A673 (cell line): ENCODE results near the gene ZYG11A. TPM values are rescaled to one million over a fixed set of nuclear protein-coding genes. Genes with fewer than 3 reads are reported as not detected.

Source experiments
- BruUV-seq: library from RNA; stranded (reverse); fragments of 400-500 nt; replicated peaks from 2 replicates; lab custom pipeline; 2021; lab: Mats Ljungman, UMichigan
- CTCF ChIA-PET: fragments of 300-600 bp; sonication (Branson Sonifier 250); formaldehyde crosslinking; loops from one replicate; lab custom pipeline; 2022; ENCODE audit warnings: antibody characterized with exemption; lab: Charles Lee
- POLR2A ChIA-PET: fragments of 300-600 bp; sonication (Branson Sonifier 250); formaldehyde crosslinking; loops from one replicate; lab custom pipeline; 2022; ENCODE audit warnings: antibody characterized with exemption; ENCODE audit not compliant: low non-redundant PET; lab: Charles Lee
- DNase-seq: peaks from one replicate; pipeline ENCODE4 v3.0.0-alpha.2; 2015; ENCODE audit warnings: low spot score
- H3K27ac ChIP-seq: fragments of 200-600 bp; sonication (generic); 2 replicates; pipeline ENCODE4 v1.5.1; 2016; ENCODE audit warnings: mixed run types, low read depth, mild to moderate bottlenecking, mixed read lengths, antibody characterized with exemption, low read length; ENCODE audit not compliant: poor library complexity, severe bottlenecking
- H3K27me3 ChIP-seq: fragments of 200-600 bp; sonication (generic); replicated peaks from 2 replicates; pipeline ENCODE4 v1.6.1; 2017; ENCODE audit warnings: mixed run types, low read depth, mild to moderate bottlenecking, mixed read lengths, antibody characterized with exemption, low read length; ENCODE audit not compliant: insufficient read depth, poor library complexity
- H3K36me3 ChIP-seq: fragments of 200-600 bp; sonication (generic); 2 replicates; pipeline ENCODE4 v1.6.1; 2016; ENCODE audit warnings: mixed run types, mild to moderate bottlenecking, mixed read lengths, antibody characterized with exemption, low read length; ENCODE audit not compliant: insufficient read depth, poor library complexity, severe bottlenecking
- H3K4me1 ChIP-seq: fragments of 200-600 bp; sonication (generic); 2 replicates; pipeline ENCODE4 v1.6.1; 2017; ENCODE audit warnings: mixed run types, mild to moderate bottlenecking, mixed read lengths, antibody characterized with exemption, low read length; ENCODE audit not compliant: insufficient read depth, poor library complexity, severe bottlenecking
- H3K4me3 ChIP-seq: fragments of 200-600 bp; sonication (generic); 2 replicates; pipeline ENCODE4 v1.5.1; 2016; ENCODE audit warnings: low read depth, mixed run types, mild to moderate bottlenecking, mixed read lengths, low read length; ENCODE audit not compliant: poor library complexity, severe bottlenecking
- H3K9me3 ChIP-seq: fragments of 200-600 bp; sonication (generic); 2 replicates; pipeline ENCODE4 v1.6.1; 2016; ENCODE audit warnings: mixed run types, low read depth, mild to moderate bottlenecking, mixed read lengths, antibody characterized with exemption, low read length; ENCODE audit not compliant: poor library complexity, severe bottlenecking
- CTCF ChIP-seq: fragments of 300-800, 200-600 bp; sonication (generic); conservative IDR thresholded peaks from 2 replicates; pipeline ENCODE4 v1.5.1; 2017; ENCODE audit warnings: low read depth, mild to moderate bottlenecking, antibody characterized with exemption, low read length, moderate library complexity, mixed read lengths
- EZH2 ChIP-seq: fragments of 200-600 bp; sonication (generic); IDR thresholded peaks from 2 replicates; pipeline ENCODE4 v1.6.1; 2017; ENCODE audit warnings: borderline replicate concordance, low read depth, mild to moderate bottlenecking, mixed read lengths, antibody characterized with exemption, low read length; ENCODE audit not compliant: poor library complexity, severe bottlenecking
- intact Hi-C: fragments of 100-400 bp; cut with micrococcal nuclease; formaldehyde crosslinking; loops from one replicate; pipeline ENCODE4 v1.10.0; 2022; ENCODE audit not compliant: unreplicated experiment
- total RNA-seq: library from RNA; stranded (reverse); gene quantifications from 2 replicates; pipeline ENCODE4 v1.2.3, GENCODE V29; 2021

ZYG11A gene
- total RNA-seq, 1 experiment from 2014 or later: 0.17 TPM

GRCh38 chr1:52929019-52929418 lies 86.5 kb downstream of the ZYG11A start:
- no peaks in the 10 kb centered on the region for H3K36me3 ChIP-seq

GRCh38 chr1:52937433-52938182 lies 95.0 kb downstream of the ZYG11A start:
- ChIA-PET CTCF (no interaction called here), POLR2A (interaction anchor here (0.6 kb wide), 1 partner anchor 276 kb away, joined by 4 read pairs; no protein-coding TSS in a partner anchor)
- TF ChIP-seq EZH2: no peak
- TF ChIP-seq CTCF: no peak
- no peaks in the 10 kb centered on the region for H3K36me3 ChIP-seq
- H3K4me3 ChIP-seq: no peak overlapping the region
- no peaks in the 10 kb centered on the region for H3K27me3 ChIP-seq
- peak overlapping the region; percentile 28 for H3K27ac ChIP-seq
- no TSS peak for BruUV-seq
- DNase-seq: no peak
- intact Hi-C loops: no loop called here
- H3K4me1 ChIP-seq: peaks cover 8% of the 10 kb centered on the region
- H3K9me3 ChIP-seq: no peaks in the 10 kb centered on the region

More at GRCh38 chr1:52929019-52929418, 86.5 kb downstream of the ZYG11A start:
- TF ChIP-seq CTCF (no peak), EZH2 (no peak)
- ChIA-PET CTCF (no interaction called here), POLR2A (no interaction called here)
- Histone ChIP-seq H3K9me3 (no peaks in the 10 kb centered on the region), H3K27me3 (no peaks in the 10 kb centered on the region), H3K27ac (no peak overlapping the region), H3K4me3 (no peak overlapping the region), H3K4me1 (peaks cover 8% of the 10 kb centered on the region)
- no peak for DNase-seq
- intact Hi-C loops: no loop called here
- no TSS peak for BruUV-seq

GRCh38 chr1:52938183-52938451 lies 95.6 kb downstream of the ZYG11A start:
- TF ChIP-seq CTCF (no peak), EZH2 (no peak)
- CTCF ChIA-PET: no interaction called here
- no peaks in the 10 kb centered on the region for H3K36me3 ChIP-seq
- POLR2A ChIA-PET: no interaction called here
- intact Hi-C loops: no loop called here
- H3K27ac ChIP-seq: no peak overlapping the region
- peaks cover 8% of the 10 kb centered on the region for H3K4me1 ChIP-seq
- no TSS peak for BruUV-seq
- no peaks in the 10 kb centered on the region for H3K27me3 ChIP-seq
- H3K4me3 ChIP-seq: no peak overlapping the region
- H3K9me3 ChIP-seq: no peaks in the 10 kb centered on the region
- no peak for DNase-seq
